GM12878 (cell line): ENCODE data around the gene ARHGAP26. TPM values are rescaled to one million over a fixed set of nuclear protein-coding genes. Genes with fewer than 3 reads are reported as not detected.

Source experiments
- ATAC-seq: fragments of 200-7000 bp; cut with Tn5 transposase; 3 replicates; pipeline ENCODE4 v1.9.1; 2020; ENCODE audit warnings: mild to moderate bottlenecking, moderate library complexity
- BruUV-seq: library from RNA; stranded (reverse); fragments of 400-500 nt; replicated peaks from 2 replicates; lab custom pipeline; 2021; lab: Mats Ljungman, UMichigan
- CTCF ChIA-PET: fragments of 300-600 bp; sonication (Branson Sonifier 250); formaldehyde crosslinking; extraction: SDS; loops from one replicate; lab custom pipeline; 2021; ENCODE audit warnings: inconsistent platforms; lab: Yijun Ruan, JAX
- POLR2A ChIA-PET: fragments of 350-600 bp; formaldehyde crosslinking; extraction: SDS; loops from one replicate; lab custom pipeline; 2021; ENCODE audit warnings: inconsistent platforms; lab: Charles Lee
- RAD21 ChIA-PET: fragments of 300-600 bp; sonication (Branson Sonifier 250); formaldehyde crosslinking; loops from one replicate; lab custom pipeline; 2023; ENCODE audit warnings: antibody characterized with exemption; ENCODE audit not compliant: unreplicated experiment; lab: Charles Lee
- SMC1A ChIA-PET: fragments of 300-600 bp; sonication (Branson Sonifier 250); formaldehyde crosslinking; loops from one replicate; lab custom pipeline; 2023; ENCODE audit not compliant: unreplicated experiment, uncharacterized antibody; lab: Charles Lee
- DNase-seq: peaks from one replicate; pipeline ENCODE4 v3.0.0-alpha.2; 2011; ENCODE audit warnings: low read depth, low spot score
- FAIRE-seq: peaks from 3 replicates; lab custom pipeline; 2011; peaks lifted over from hg19 to GRCh38; lab: Jason Lieb, UNC
- H2AFZ ChIP-seq: 2 replicates; pipeline ENCODE4 v1.6.0; 2011; ENCODE audit warnings: low read depth, low read length, control low read depth; ENCODE audit not compliant: control insufficient read depth
- H3K27ac ChIP-seq: 2 replicates; pipeline ENCODE4 v1.5.1; 2011; ENCODE audit warnings: control low read depth; ENCODE audit not compliant: control insufficient read depth, insufficient read depth
- H3K27me3 ChIP-seq, 2 experiments: replicated peaks in 1 of 2; 2 replicates each; pipeline versions ENCODE4 v1.6.0 to v1.6.1; 2011; ENCODE audit warnings: low read length in 1 of 2; ENCODE audit not compliant: control insufficient read depth in 2 of 2, insufficient read depth in 2 of 2
- H3K36me3 ChIP-seq, 2 experiments: 2 replicates each; pipeline ENCODE4 v1.5.1; 2011; ENCODE audit warnings: low read length in 1 of 2; ENCODE audit not compliant: control insufficient read depth in 2 of 2, insufficient read depth in 2 of 2
- H3K4me1 ChIP-seq: 2 replicates; pipeline ENCODE4 v1.6.1; 2011; ENCODE audit warnings: mild to moderate bottlenecking, low read length, moderate library complexity, mixed read lengths; ENCODE audit not compliant: control insufficient read depth, insufficient read depth
- H3K4me2 ChIP-seq: 2 replicates; pipeline ENCODE4 v1.6.0; 2011; ENCODE audit warnings: control low read depth; ENCODE audit not compliant: control insufficient read depth, insufficient read depth
- H3K4me3 ChIP-seq: fragments of 200-600 bp; sonication (generic); 2 replicates; pipeline ENCODE4 v1.5.1; 2016
- H3K79me2 ChIP-seq: 2 replicates; pipeline ENCODE4 v1.6.0; 2011; ENCODE audit warnings: low read length; ENCODE audit not compliant: control insufficient read depth, insufficient read depth
- H3K9ac ChIP-seq: 2 replicates; pipeline ENCODE4 v1.8.0; 2011; ENCODE audit warnings: low read length, control low read depth, mixed read lengths; ENCODE audit not compliant: control insufficient read depth, insufficient read depth
- H3K9me3 ChIP-seq: replicated peaks from 3 replicates; pipeline ENCODE4 v1.5.1; 2011; ENCODE audit warnings: mild to moderate bottlenecking, low read length; ENCODE audit not compliant: control insufficient read depth, insufficient read depth
- H4K20me1 ChIP-seq: 2 replicates; pipeline ENCODE4 v1.6.0; 2011; ENCODE audit not compliant: control insufficient read depth, insufficient read depth
- BMI1 ChIP-seq: fragments of 450-650 bp; IDR thresholded peaks from 2 replicates; pipeline ENCODE4 v1.6.1; 2016; ENCODE audit warnings: mild to moderate bottlenecking, moderate library complexity, borderline replicate concordance
- CBX5 ChIP-seq: sonication (generic); IDR thresholded peaks from 2 replicates; pipeline ENCODE4 v1.6.1; 2016; ENCODE audit warnings: low read depth, moderate library complexity, mild to moderate bottlenecking, inconsistent platforms
- GABPA ChIP-seq: IDR thresholded peaks from 2 replicates; pipeline ENCODE4 v1.6.1; 2014; ENCODE audit warnings: antibody characterized with exemption, low read depth, mild to moderate bottlenecking, inconsistent platforms
- HCFC1 ChIP-seq: fragments of 150-350 bp; IDR thresholded peaks from 2 replicates; pipeline ENCODE4 v1.6.1; 2014; ENCODE audit warnings: low read length
- MAX ChIP-seq: IDR thresholded peaks from 2 replicates; pipeline ENCODE4 v1.6.1; 2012; ENCODE audit warnings: low read depth, low read length, improper control_type of control experiment
- MXI1 ChIP-seq: fragments of 150-350 bp; IDR thresholded peaks from 2 replicates; pipeline ENCODE4 v1.6.1; 2011; ENCODE audit warnings: low read depth, mild to moderate bottlenecking, inconsistent platforms, low read length, improper control_type of control experiment
- NRF1 ChIP-seq: conservative IDR thresholded peaks from 2 replicates; pipeline ENCODE4 v1.6.1; 2011; ENCODE audit warnings: mild to moderate bottlenecking, low read depth, low read length, improper control_type of control experiment
- PML ChIP-seq: IDR thresholded peaks from 2 replicates; pipeline ENCODE4 v1.6.1; 2012; ENCODE audit warnings: low read length, inconsistent platforms
- SKIL ChIP-seq: fragments of 450-650 bp; IDR thresholded peaks from 2 replicates; pipeline ENCODE4 v1.6.1; 2017; ENCODE audit warnings: mild to moderate bottlenecking, low read depth, inconsistent platforms; ENCODE audit not compliant: poor library complexity, severe bottlenecking
- SREBF1 ChIP-seq: IDR thresholded peaks from 2 replicates; pipeline ENCODE4 v1.6.1; 2012; ENCODE audit warnings: mild to moderate bottlenecking, low read length
- YBX1 ChIP-seq: fragments of 450-650 bp; IDR thresholded peaks from 2 replicates; pipeline ENCODE4 v1.6.1; 2016; ENCODE audit warnings: antibody characterized with exemption
- YY1 ChIP-seq: IDR thresholded peaks from 2 replicates; pipeline ENCODE4 v1.6.1; 2011; ENCODE audit warnings: low read depth, mild to moderate bottlenecking, low read length
- ZBTB4 ChIP-seq: fragments of 450-650 bp; formaldehyde crosslinking; IDR thresholded peaks from 2 replicates; pipeline ENCODE4 v1.4.0; 2022; ENCODE audit warnings: mild to moderate bottlenecking, moderate library complexity
- ZSCAN29 ChIP-seq: fragments of 450-650 bp; IDR thresholded peaks from 2 replicates; pipeline ENCODE4 v1.6.1; 2017; ENCODE audit warnings: mild to moderate bottlenecking, moderate library complexity
- WGBS: methylation state at CpG from one replicate; pipeline ENCODE4 v1.1.6; 2016; ENCODE audit warnings: low lambda C conversion rate; ENCODE audit not compliant: insufficient replicate concordance, insufficient coverage; ENCODE audit errors: missing lambda C conversion rate; 5-methylcytosine and 5-hydroxymethylcytosine counted together
- in situ Hi-C: fragments of 300-500 bp; cut with MboI; formaldehyde crosslinking; loops from 9 replicates; pipeline ENCODE4 v1.14.3; 2018; ENCODE audit warnings: mixed read lengths
- intact Hi-C: fragments of 100-400 bp; cut with micrococcal nuclease; formaldehyde crosslinking; loops from one replicate; pipeline ENCODE4 v1.14.2; 2022; ENCODE audit not compliant: unreplicated experiment
- polyA plus RNA-seq, 11 experiments: library from polyadenylated mRNA; depleted of rRNA in 4 of 11; unstranded in 6 of 11; stranded (reverse) in 5 of 11; fragments of >200 nt; fragmentation: Nextera tagmentation in 4 of 11; fragmentation: Illumina TruSeq in 1 of 11; extraction: Ambion mirVana in 4 of 11; extraction: Trizol in 1 of 11; gene quantifications; 1 replicate in 1 of 11; 2 replicates in 10 of 11; pipeline versions ENCODE4 v1.2.1 to v1.2.3, GENCODE V29; 2011 to 2016; ENCODE audit warnings: inconsistent platforms in 2 of 11, missing spikeins in 2 of 11, low read depth in 1 of 11
- total RNA-seq, 4 experiments: library from RNA; depleted of rRNA in 3 of 4; stranded (reverse); fragments of >200 nt in 3 of 4; fragmentation: Illumina TruSeq in 1 of 4; extraction: Trizol in 1 of 4; gene quantifications; 2 replicates each; pipeline versions ENCODE4 v1.2.1 to v1.2.3, GENCODE V29; 2013 to 2021
- TF ChIP-seq, protein P1 (sequence below): IDR thresholded peaks from 2 replicates; pipeline ENCODE4 v1.6.1; 2012; ENCODE audit warnings: low read depth, low read length, improper control_type of control experiment

Gene ARHGAP26
- total and polyA plus RNA-seq, 10 of the 15 experiments (the other 5 are each of a cell fraction or from before 2014, with no cell fraction given), result 9.4 to 41.5 (median 19.3) TPM

GRCh38 chr5:142798099-142798770, 28.1 kb downstream of the ARHGAP26 start:
- Histone ChIP-seq H3K9ac (no peak overlapping the region), H3K4me3 (no peak overlapping the region), H3K36me3 (no peaks in the 10 kb centered on the region), H3K27me3 (no peaks in the 10 kb centered on the region), H2AFZ (no peak overlapping the region), H3K4me1 (peaks cover 13% of the 10 kb centered on the region), H3K79me2 (no peaks in the 10 kb centered on the region), H3K4me2 (no peak overlapping the region), H4K20me1 (no peaks in the 10 kb centered on the region), H3K9me3 (no peaks in the 10 kb centered on the region), H3K27ac (no peak overlapping the region)
- ChIA-PET SMC1A (interaction anchor here (0.6 to 1.5 kb wide), 2 partner anchors 40 to 81 kb away, joined by 3 to 5 read pairs; no protein-coding TSS in a partner anchor), POLR2A (no interaction called here), RAD21 (no interaction called here), CTCF (interaction anchor here (2.3 kb wide), 1 partner anchor 28 kb away, joined by 9 read pairs; the partner anchor contains the start of gene ARHGAP26)
- no peak for DNase-seq
- no TSS peak for BruUV-seq
- ATAC-seq, result no peak
- 94% methylated on average over 4 of the region's 4 CpGs for WGBS
- intact Hi-C loops, result no loop called here
- FAIRE-seq, result no peak
- in situ Hi-C loops, result no loop called here
- no peak for TF ChIP-seq YBX1
- TF ChIP-seq SREBF1, result no peak
- TF ChIP-seq YY1, result no peak
- TF ChIP-seq ZBTB4, result no peak
- TF ChIP-seq NRF1, result no peak
- no peak for TF ChIP-seq HCFC1
- no peak for TF ChIP-seq SKIL
- TF ChIP-seq MAX, result no peak
- TF ChIP-seq ZSCAN29, result no peak
- TF ChIP-seq MXI1, result no peak
- no peak for TF ChIP-seq BMI1
- TF ChIP-seq, protein P1, sequence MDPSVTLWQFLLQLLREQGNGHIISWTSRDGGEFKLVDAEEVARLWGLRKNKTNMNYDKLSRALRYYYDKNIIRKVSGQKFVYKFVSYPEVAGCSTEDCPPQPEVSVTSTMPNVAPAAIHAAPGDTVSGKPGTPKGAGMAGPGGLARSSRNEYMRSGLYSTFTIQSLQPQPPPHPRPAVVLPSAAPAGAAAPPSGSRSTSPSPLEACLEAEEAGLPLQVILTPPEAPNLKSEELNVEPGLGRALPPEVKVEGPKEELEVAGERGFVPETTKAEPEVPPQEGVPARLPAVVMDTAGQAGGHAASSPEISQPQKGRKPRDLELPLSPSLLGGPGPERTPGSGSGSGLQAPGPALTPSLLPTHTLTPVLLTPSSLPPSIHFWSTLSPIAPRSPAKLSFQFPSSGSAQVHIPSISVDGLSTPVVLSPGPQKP, result no peak
- TF ChIP-seq GABPA, result no peak
- TF ChIP-seq PML, result no peak
- no peak for TF ChIP-seq CBX5
